GM12878 (cell line): ENCODE data around the gene TRAPPC6A. TPM values are rescaled to one million over a fixed set of nuclear protein-coding genes. Genes with fewer than 3 reads are reported as not detected.
A peak's percentile ranks its signal among the peaks of the same experiment; 100 is the strongest.

Source experiments
- BHLHE40 ChIP-seq, 2 experiments: fragments of 450-650 bp in 1 of 2; IDR thresholded peaks; 2 replicates each; pipeline ENCODE4 v1.6.1; 2011 to 2017; ENCODE audit warnings: low read depth in 2 of 2, borderline replicate concordance in 1 of 2, improper control_type of control experiment in 1 of 2, low read length in 1 of 2, mild to moderate bottlenecking in 1 of 2
- HDGF ChIP-seq: fragments of 450-650 bp; IDR thresholded peaks from 2 replicates; pipeline ENCODE4 v1.6.1; 2016; ENCODE audit warnings: antibody characterized with exemption
- HSF1 ChIP-seq: fragments of 150-350 bp; IDR thresholded peaks from 2 replicates; pipeline ENCODE4 v1.6.1; 2014; ENCODE audit warnings: mild to moderate bottlenecking, low read depth, low read length
- JUNB ChIP-seq: IDR thresholded peaks from 2 replicates; pipeline ENCODE4 v1.6.1; 2016; ENCODE audit warnings: antibody characterized with exemption, mild to moderate bottlenecking
- MLLT1 ChIP-seq: fragments of 450-650 bp; IDR thresholded peaks from 2 replicates; pipeline ENCODE4 v1.6.1; 2016; ENCODE audit warnings: mild to moderate bottlenecking
- MYC ChIP-seq: IDR thresholded peaks from 2 replicates; pipeline ENCODE4 v1.6.1; 2011; ENCODE audit warnings: mild to moderate bottlenecking, low read length, moderate library complexity, inconsistent platforms; ENCODE audit not compliant: insufficient read depth, insufficient replicate concordance, insufficient read length, severe bottlenecking
- POLR2A ChIP-seq: IDR thresholded peaks from 2 replicates; pipeline ENCODE4 v1.6.1; 2011; ENCODE audit warnings: low read depth, mild to moderate bottlenecking, low read length
- RFX5 ChIP-seq: IDR thresholded peaks from 2 replicates; pipeline ENCODE4 v1.6.1; 2011; ENCODE audit warnings: low read depth, low read length, improper control_type of control experiment
- RUNX3 ChIP-seq: IDR thresholded peaks from 2 replicates; pipeline ENCODE4 v1.6.1; 2012; ENCODE audit warnings: low read length, inconsistent platforms
- SIN3A ChIP-seq: IDR thresholded peaks from 2 replicates; pipeline ENCODE4 v1.6.1; 2012; ENCODE audit warnings: low read depth, low read length, improper control_type of control experiment
- SMARCA5 ChIP-seq: fragments of 450-650 bp; IDR thresholded peaks from 2 replicates; pipeline ENCODE4 v1.6.1; 2017; ENCODE audit warnings: mild to moderate bottlenecking
- SPI1 ChIP-seq: IDR thresholded peaks from 2 replicates; pipeline ENCODE4 v1.6.1; 2011; ENCODE audit warnings: low read depth, mild to moderate bottlenecking, low read length, moderate library complexity, borderline replicate concordance; ENCODE audit not compliant: insufficient read depth
- SRF ChIP-seq, 2 experiments: IDR thresholded peaks; 2 replicates each; pipeline ENCODE4 v1.6.1; 2011; ENCODE audit warnings: low read depth in 2 of 2, low read length in 2 of 2, mild to moderate bottlenecking in 1 of 2, moderate library complexity in 1 of 2
- TAF1 ChIP-seq: IDR thresholded peaks from 2 replicates; pipeline ENCODE4 v1.6.1; 2011; ENCODE audit warnings: mild to moderate bottlenecking, low read depth, low read length, borderline replicate concordance
- YY1 ChIP-seq: IDR thresholded peaks from 2 replicates; pipeline ENCODE4 v1.6.1; 2011; ENCODE audit warnings: low read depth, mild to moderate bottlenecking, low read length
- ZNF217 ChIP-seq: fragments of 450-650 bp; IDR thresholded peaks from 2 replicates; pipeline ENCODE4 v1.6.1; 2017; ENCODE audit warnings: antibody characterized with exemption, mild to moderate bottlenecking
- ZNF274 ChIP-seq: IDR thresholded peaks from one replicate; pipeline ENCODE4 v1.8.0; 2011; ENCODE audit not compliant: insufficient read length, insufficient read depth
- polyA plus RNA-seq, 11 experiments: library from polyadenylated mRNA; depleted of rRNA in 4 of 11; unstranded in 6 of 11; stranded (reverse) in 5 of 11; fragments of >200 nt; fragmentation: Nextera tagmentation in 4 of 11; fragmentation: Illumina TruSeq in 1 of 11; extraction: Ambion mirVana in 4 of 11; extraction: Trizol in 1 of 11; gene quantifications; 1 replicate in 1 of 11; 2 replicates in 10 of 11; pipeline versions ENCODE4 v1.2.1 to v1.2.3, GENCODE V29; 2011 to 2016; ENCODE audit warnings: inconsistent platforms in 2 of 11, missing spikeins in 2 of 11, low read depth in 1 of 11
- total RNA-seq, 4 experiments: library from RNA; depleted of rRNA in 3 of 4; stranded (reverse); fragments of >200 nt in 3 of 4; fragmentation: Illumina TruSeq in 1 of 4; extraction: Trizol in 1 of 4; gene quantifications; 2 replicates each; pipeline versions ENCODE4 v1.2.1 to v1.2.3, GENCODE V29; 2013 to 2021
- TF ChIP-seq, protein P1 (sequence below): fragments of 450-650 bp; IDR thresholded peaks from 2 replicates; pipeline ENCODE4 v1.6.1; 2017; ENCODE audit warnings: low read depth, mild to moderate bottlenecking, moderate library complexity
- TF ChIP-seq, protein P2 (sequence below), 3 experiments: IDR thresholded peaks in 2 of 3; conservative IDR thresholded peaks in 1 of 3; 2 replicates each; pipeline ENCODE4 v1.5.1; 2011; ENCODE audit warnings: low read depth in 3 of 3, low read length in 3 of 3, mild to moderate bottlenecking in 3 of 3, control low read depth in 2 of 3, moderate library complexity in 2 of 3, inconsistent platforms in 1 of 3, mixed read lengths in 1 of 3; ENCODE audit not compliant: control insufficient read depth in 2 of 3, insufficient read depth in 1 of 3; ENCODE audit errors: extremely low read depth in 1 of 3
- TF ChIP-seq, protein P3 (sequence below): fragments of 450-650 bp; conservative IDR thresholded peaks from 2 replicates; pipeline ENCODE4 v1.6.1; 2017; ENCODE audit warnings: mild to moderate bottlenecking, moderate library complexity

The TRAPPC6A gene
- total and polyA plus RNA-seq, 10 of the 15 experiments (the other 5 are each of a cell fraction or from before 2014, with no cell fraction given), result 1.8 to 83.9 (median 35.8) TPM

DNA sequence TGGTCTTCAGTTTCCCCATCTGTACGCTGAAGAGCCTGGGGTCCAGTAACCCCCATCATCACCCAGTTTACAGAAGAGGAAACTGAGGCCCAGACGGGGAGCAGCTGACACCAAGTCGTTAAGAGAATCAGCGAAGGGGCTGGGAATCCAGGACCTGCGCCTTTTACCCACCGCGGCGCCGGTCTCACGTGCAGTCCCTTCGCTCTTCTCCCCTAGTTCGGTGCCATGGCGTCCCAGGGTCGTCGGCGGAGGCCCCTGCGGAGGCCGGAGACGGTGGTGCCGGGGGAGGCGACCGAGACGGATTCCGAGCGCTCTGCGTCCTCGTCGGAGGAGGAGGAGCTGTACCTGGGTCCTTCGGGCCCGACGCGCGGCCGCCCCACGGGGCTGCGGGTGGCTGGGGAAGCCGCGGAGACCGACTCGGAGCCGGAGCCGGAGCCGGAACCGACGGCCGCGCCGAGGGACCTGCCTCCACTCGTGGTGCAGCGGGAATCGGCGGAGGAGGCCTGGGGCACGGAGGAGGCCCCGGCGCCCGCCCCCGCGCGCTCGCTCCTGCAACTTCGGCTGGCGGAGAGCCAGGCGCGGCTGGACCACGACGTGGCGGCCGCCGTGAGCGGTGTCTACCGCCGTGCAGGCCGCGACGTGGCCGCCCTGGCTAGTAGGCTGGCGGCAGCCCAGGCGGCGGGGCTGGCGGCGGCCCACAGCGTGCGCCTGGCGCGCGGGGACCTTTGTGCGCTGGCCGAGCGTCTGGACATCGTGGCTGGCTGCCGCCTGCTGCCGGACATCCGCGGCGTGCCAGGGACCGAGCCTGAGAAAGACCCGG is 1.2 kb upstream of the TRAPPC6A start (continued):
- TF ChIP-seq, protein P1, sequence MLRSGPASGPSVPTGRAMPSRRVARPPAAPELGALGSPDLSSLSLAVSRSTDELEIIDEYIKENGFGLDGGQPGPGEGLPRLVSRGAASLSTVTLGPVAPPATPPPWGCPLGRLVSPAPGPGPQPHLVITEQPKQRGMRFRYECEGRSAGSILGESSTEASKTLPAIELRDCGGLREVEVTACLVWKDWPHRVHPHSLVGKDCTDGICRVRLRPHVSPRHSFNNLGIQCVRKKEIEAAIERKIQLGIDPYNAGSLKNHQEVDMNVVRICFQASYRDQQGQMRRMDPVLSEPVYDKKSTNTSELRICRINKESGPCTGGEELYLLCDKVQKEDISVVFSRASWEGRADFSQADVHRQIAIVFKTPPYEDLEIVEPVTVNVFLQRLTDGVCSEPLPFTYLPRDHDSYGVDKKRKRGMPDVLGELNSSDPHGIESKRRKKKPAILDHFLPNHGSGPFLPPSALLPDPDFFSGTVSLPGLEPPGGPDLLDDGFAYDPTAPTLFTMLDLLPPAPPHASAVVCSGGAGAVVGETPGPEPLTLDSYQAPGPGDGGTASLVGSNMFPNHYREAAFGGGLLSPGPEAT, result no peak
- peak in 1 of 2 experiments; percentile 47; a peak in 2 of 4 replicates for TF ChIP-seq BHLHE40 (IDR thresholded peaks at IDR 0.05; ENCODE audit: borderline replicate concordance in 1 of 2, low read depth in 2 of 2, low read length in 1 of 2)
- no peak for TF ChIP-seq MYC
- TF ChIP-seq JUNB, result no peak
- peak; percentile 74 for TF ChIP-seq POLR2A
- TF ChIP-seq RFX5, result no peak
- TF ChIP-seq, protein P2, sequence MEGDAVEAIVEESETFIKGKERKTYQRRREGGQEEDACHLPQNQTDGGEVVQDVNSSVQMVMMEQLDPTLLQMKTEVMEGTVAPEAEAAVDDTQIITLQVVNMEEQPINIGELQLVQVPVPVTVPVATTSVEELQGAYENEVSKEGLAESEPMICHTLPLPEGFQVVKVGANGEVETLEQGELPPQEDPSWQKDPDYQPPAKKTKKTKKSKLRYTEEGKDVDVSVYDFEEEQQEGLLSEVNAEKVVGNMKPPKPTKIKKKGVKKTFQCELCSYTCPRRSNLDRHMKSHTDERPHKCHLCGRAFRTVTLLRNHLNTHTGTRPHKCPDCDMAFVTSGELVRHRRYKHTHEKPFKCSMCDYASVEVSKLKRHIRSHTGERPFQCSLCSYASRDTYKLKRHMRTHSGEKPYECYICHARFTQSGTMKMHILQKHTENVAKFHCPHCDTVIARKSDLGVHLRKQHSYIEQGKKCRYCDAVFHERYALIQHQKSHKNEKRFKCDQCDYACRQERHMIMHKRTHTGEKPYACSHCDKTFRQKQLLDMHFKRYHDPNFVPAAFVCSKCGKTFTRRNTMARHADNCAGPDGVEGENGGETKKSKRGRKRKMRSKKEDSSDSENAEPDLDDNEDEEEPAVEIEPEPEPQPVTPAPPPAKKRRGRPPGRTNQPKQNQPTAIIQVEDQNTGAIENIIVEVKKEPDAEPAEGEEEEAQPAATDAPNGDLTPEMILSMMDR (IDR thresholded peaks at IDR 0.05 in 2 of 3, conservative IDR thresholded peaks at IDR 0.05 in 1 of 3; ENCODE audit: control insufficient read depth in 2 of 3, extremely low read depth in 1 of 3, insufficient read depth in 1 of 3, low read depth in 3 of 3, low read length in 3 of 3), result no peak
- no peak for TF ChIP-seq RUNX3
- TF ChIP-seq, protein P3, sequence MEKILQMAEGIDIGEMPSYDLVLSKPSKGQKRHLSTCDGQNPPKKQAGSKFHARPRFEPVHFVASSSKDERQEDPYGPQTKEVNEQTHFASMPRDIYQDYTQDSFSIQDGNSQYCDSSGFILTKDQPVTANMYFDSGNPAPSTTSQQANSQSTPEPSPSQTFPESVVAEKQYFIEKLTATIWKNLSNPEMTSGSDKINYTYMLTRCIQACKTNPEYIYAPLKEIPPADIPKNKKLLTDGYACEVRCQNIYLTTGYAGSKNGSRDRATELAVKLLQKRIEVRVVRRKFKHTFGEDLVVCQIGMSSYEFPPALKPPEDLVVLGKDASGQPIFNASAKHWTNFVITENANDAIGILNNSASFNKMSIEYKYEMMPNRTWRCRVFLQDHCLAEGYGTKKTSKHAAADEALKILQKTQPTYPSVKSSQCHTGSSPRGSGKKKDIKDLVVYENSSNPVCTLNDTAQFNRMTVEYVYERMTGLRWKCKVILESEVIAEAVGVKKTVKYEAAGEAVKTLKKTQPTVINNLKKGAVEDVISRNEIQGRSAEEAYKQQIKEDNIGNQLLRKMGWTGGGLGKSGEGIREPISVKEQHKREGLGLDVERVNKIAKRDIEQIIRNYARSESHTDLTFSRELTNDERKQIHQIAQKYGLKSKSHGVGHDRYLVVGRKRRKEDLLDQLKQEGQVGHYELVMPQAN, result peak; percentile 93
- no peak; the same call in 1 of the 2 replicates for TF ChIP-seq SPI1
- TF ChIP-seq SMARCA5, result peak; percentile 54; the same call in 1 of the 2 replicates
- TF ChIP-seq TAF1, result no peak
- no peak for TF ChIP-seq SRF (IDR thresholded peaks at IDR 0.05; ENCODE audit: low read depth in 2 of 2, low read length in 2 of 2)
- TF ChIP-seq HSF1, result no peak
- TF ChIP-seq ZNF217, result 0 out of 2 replicates have a peak, but pooled peaks have one; percentile 32
- peak; percentile 9; the same call in 1 of the 2 replicates for TF ChIP-seq MLLT1
- peak; percentile 49; the same call in 1 of the 2 replicates for TF ChIP-seq SIN3A
- peak; percentile 46; the same call in 1 of the 2 replicates for TF ChIP-seq YY1
- no peak for TF ChIP-seq HDGF
- no peak for TF ChIP-seq ZNF274
